ENCODE results near the gene DVL3. TPM values are rescaled to one million over a fixed set of nuclear protein-coding genes. Genes with fewer than 3 reads are reported as not detected.

The DVL3 gene
- total and polyA plus RNA-seq, 10 of the 15 experiments (the other 5 are each of a cell fraction or from before 2014, with no cell fraction given): 2.2 to 39.7 (median 14.5) TPM

DNA sequence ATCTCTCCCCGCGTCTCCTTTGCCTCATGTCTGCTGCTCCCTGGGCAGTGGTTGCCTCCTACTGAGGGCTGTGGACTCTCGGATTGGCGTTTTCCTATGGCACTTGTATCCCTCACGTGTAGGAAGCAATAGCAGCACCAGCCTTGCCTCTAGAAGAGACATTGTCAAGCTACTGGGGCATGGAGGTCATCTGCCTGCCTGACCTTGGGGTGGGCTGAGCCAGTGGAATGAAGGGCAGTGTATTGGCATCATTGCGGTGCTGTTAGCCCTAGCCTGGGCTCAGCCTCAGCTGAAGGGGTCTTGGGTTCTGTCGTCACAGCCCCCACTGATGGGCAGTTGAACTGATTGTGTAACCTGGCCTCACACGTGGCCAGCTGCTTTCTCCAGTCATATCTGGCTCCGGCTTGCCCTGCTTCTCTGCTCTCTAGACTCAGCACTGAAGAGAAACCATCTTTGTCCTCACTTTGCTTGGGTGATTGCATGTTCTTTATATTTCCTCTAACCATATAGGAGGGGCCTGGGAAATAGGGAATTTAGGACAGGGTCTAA lies 38.9 kb downstream of the DVL3 start:
- Histone ChIP-seq H3K36me3 (ENCODE audit: control insufficient read depth in 2 of 2, insufficient read depth in 2 of 2, low read length in 1 of 2) (peaks cover 11 to 27% of the 10 kb centered on the region in 2 experiments; a peak in 3 of 4 replicates), H3K4me1 (ENCODE audit: control insufficient read depth, insufficient read depth, low read length) (no peaks in the 10 kb centered on the region), H3K27ac (ENCODE audit: control insufficient read depth, insufficient read depth) (no peak overlapping the region), H3K27me3 (replicated peaks in 1 of 2; ENCODE audit: control insufficient read depth in 2 of 2, insufficient read depth in 2 of 2, low read length in 1 of 2) (no peaks in the 10 kb centered on the region), H3K4me2 (ENCODE audit: control insufficient read depth, insufficient read depth) (no peak overlapping the region), H3K9me3 (replicated peaks; ENCODE audit: control insufficient read depth, insufficient read depth, low read length) (no peaks in the 10 kb centered on the region), H3K79me2 (ENCODE audit: control insufficient read depth, insufficient read depth, low read length) (no peaks in the 10 kb centered on the region), H4K20me1 (ENCODE audit: control insufficient read depth, insufficient read depth) (peaks cover 1% of the 10 kb centered on the region; the same call in 1 of the 2 replicates), H3K4me3 (no peak overlapping the region), H3K9ac (ENCODE audit: control insufficient read depth, insufficient read depth, low read length) (no peak overlapping the region), H2AFZ (ENCODE audit: control insufficient read depth, low read depth, low read length) (no peak overlapping the region)
- ChIA-PET SMC1A (ENCODE audit: uncharacterized antibody, unreplicated experiment) (no interaction called here), CTCF (no interaction called here), RAD21 (ENCODE audit: unreplicated experiment) (no interaction called here), POLR2A (no interaction called here)
- BruUV-seq (replicated peaks): no TSS peak
- 98% methylated on average over 9 of the region's 9 CpGs for WGBS (ENCODE audit: insufficient coverage, insufficient replicate concordance, low lambda C conversion rate, missing lambda C conversion rate)
- intact Hi-C loops (cut with micrococcal nuclease; ENCODE audit: unreplicated experiment) (no loop called here), in situ Hi-C loops (cut with MboI) (no loop called here)
- DNase-seq (ENCODE audit: low read depth, low spot score) (no peak), FAIRE-seq (no peak), ATAC-seq (no peak)
- TF ChIP-seq CREM (IDR thresholded peaks at IDR 0.05; ENCODE audit: low read depth) (no peak), MTA2 (IDR thresholded peaks at IDR 0.05; ENCODE audit: low read depth) (no peak)

DNA sequence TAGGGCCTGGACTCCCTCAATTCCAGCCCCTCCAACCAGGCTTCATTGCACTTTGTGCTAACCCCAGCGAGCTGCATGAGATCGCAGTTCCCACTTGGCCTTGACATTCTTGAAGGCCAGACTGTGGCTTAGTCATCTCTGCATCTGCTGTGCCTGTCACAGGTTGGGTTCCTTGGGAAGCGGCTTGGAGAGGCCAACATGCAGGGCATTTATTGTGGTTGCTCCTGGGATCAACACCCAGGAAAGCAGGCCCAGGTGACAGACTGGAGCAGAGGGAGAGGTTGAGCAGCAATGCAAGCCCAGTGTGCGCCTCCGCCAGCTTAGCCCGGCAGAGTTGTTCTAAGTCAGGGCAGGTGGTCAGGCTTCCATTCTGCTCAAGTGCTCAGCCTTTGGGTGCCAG lies 41.4 kb downstream of the DVL3 start:
- Histone ChIP-seq H3K4me3 (no peak overlapping the region), H3K79me2 (ENCODE audit: control insufficient read depth, insufficient read depth, low read length) (no peaks in the 10 kb centered on the region), H4K20me1 (ENCODE audit: control insufficient read depth, insufficient read depth) (no peaks in the 10 kb centered on the region), H3K4me1 (ENCODE audit: control insufficient read depth, insufficient read depth, low read length) (no peaks in the 10 kb centered on the region), H3K9ac (ENCODE audit: control insufficient read depth, insufficient read depth, low read length) (no peak overlapping the region), H2AFZ (ENCODE audit: control insufficient read depth, low read depth, low read length) (no peak overlapping the region), H3K4me2 (ENCODE audit: control insufficient read depth, insufficient read depth) (no peak overlapping the region), H3K27me3 (replicated peaks in 1 of 2; ENCODE audit: control insufficient read depth in 2 of 2, insufficient read depth in 2 of 2, low read length in 1 of 2) (no peaks in the 10 kb centered on the region), H3K9me3 (replicated peaks; ENCODE audit: control insufficient read depth, insufficient read depth, low read length) (no peaks in the 10 kb centered on the region), H3K27ac (ENCODE audit: control insufficient read depth, insufficient read depth) (no peak overlapping the region), H3K36me3 (ENCODE audit: control insufficient read depth in 2 of 2, insufficient read depth in 2 of 2, low read length in 1 of 2) (peaks cover 8 to 23% of the 10 kb centered on the region in 2 experiments; a peak in 3 of 4 replicates)
- DNase-seq (ENCODE audit: low read depth, low spot score) (no peak), ATAC-seq (no peak), FAIRE-seq (no peak)
- CTCF ChIA-PET: interaction anchor here (0.9 kb wide), 1 partner anchor 31 kb away, joined by 4 read pairs; no protein-coding TSS in a partner anchor
- POLR2A ChIA-PET: interaction anchor here (1.5 kb wide), 1 partner anchor 11 kb away, joined by 3 read pairs; the partner anchor contains the start of gene ABCF3
- RAD21 ChIA-PET (ENCODE audit: unreplicated experiment): interaction anchor here (0.6 kb wide), 1 partner anchor 301 kb away, joined by 4 read pairs; no protein-coding TSS in a partner anchor
- SMC1A ChIA-PET (ENCODE audit: uncharacterized antibody, unreplicated experiment): no interaction called here
- WGBS (ENCODE audit: insufficient coverage, insufficient replicate concordance, low lambda C conversion rate, missing lambda C conversion rate): 90% methylated on average over 6 of the region's 6 CpGs
- intact Hi-C loops (cut with micrococcal nuclease; ENCODE audit: unreplicated experiment): no loop called here
- in situ Hi-C loops (cut with MboI): no loop called here
- no TSS peak for BruUV-seq (replicated peaks)
- TF ChIP-seq, protein P1, sequence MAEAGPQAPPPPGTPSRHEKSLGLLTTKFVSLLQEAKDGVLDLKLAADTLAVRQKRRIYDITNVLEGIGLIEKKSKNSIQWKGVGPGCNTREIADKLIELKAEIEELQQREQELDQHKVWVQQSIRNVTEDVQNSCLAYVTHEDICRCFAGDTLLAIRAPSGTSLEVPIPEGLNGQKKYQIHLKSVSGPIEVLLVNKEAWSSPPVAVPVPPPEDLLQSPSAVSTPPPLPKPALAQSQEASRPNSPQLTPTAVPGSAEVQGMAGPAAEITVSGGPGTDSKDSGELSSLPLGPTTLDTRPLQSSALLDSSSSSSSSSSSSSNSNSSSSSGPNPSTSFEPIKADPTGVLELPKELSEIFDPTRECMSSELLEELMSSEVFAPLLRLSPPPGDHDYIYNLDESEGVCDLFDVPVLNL (IDR thresholded peaks at IDR 0.05; ENCODE audit: low read depth, low read length): no peak
- TF ChIP-seq PML (IDR thresholded peaks at IDR 0.05; ENCODE audit: low read length): no peak
- TF ChIP-seq KAT2A (conservative IDR thresholded peaks at IDR 0.05; ENCODE audit: control insufficient read depth, low read depth, low read length): no peak
- no peak for TF ChIP-seq SP1 (IDR thresholded peaks at IDR 0.05; ENCODE audit: low read depth, low read length)
- TF ChIP-seq SUZ12 (IDR thresholded peaks at IDR 0.05; ENCODE audit: unreplicated experiment): no peak
- no peak for TF ChIP-seq KLF5 (IDR thresholded peaks at IDR 0.05; ENCODE audit: partially characterized antibody)
- no peak for TF ChIP-seq SREBF1 (IDR thresholded peaks at IDR 0.05; ENCODE audit: low read length)
- TF ChIP-seq, protein P2, sequence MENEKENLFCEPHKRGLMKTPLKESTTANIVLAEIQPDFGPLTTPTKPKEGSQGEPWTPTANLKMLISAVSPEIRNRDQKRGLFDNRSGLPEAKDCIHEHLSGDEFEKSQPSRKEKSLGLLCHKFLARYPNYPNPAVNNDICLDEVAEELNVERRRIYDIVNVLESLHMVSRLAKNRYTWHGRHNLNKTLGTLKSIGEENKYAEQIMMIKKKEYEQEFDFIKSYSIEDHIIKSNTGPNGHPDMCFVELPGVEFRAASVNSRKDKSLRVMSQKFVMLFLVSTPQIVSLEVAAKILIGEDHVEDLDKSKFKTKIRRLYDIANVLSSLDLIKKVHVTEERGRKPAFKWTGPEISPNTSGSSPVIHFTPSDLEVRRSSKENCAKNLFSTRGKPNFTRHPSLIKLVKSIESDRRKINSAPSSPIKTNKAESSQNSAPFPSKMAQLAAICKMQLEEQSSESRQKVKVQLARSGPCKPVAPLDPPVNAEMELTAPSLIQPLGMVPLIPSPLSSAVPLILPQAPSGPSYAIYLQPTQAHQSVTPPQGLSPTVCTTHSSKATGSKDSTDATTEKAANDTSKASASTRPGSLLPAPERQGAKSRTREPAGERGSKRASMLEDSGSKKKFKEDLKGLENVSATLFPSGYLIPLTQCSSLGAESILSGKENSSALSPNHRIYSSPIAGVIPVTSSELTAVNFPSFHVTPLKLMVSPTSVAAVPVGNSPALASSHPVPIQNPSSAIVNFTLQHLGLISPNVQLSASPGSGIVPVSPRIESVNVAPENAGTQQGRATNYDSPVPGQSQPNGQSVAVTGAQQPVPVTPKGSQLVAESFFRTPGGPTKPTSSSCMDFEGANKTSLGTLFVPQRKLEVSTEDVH (IDR thresholded peaks at IDR 0.05; ENCODE audit: low read depth, partially characterized antibody): no peak
- no peak for TF ChIP-seq YBX1 (IDR thresholded peaks at IDR 0.05)
- TF ChIP-seq JUND (IDR thresholded peaks at IDR 0.05; ENCODE audit: low read depth, low read length): no peak
- no peak for TF ChIP-seq HDGF (IDR thresholded peaks at IDR 0.05)
- TF ChIP-seq EED (IDR thresholded peaks at IDR 0.05; ENCODE audit: low read depth): no peak
- no peak for TF ChIP-seq TAF1 (IDR thresholded peaks at IDR 0.05; ENCODE audit: borderline replicate concordance, low read depth, low read length)
